Glomerular endothelial cell (primary cell): ENCODE data around the gene IL1RL2. TPM values are rescaled to one million over a fixed set of nuclear protein-coding genes. Genes with fewer than 3 reads are reported as not detected.

Experiments used
- DNase-seq: peaks from one replicate; pipeline ENCODE4 v3.0.0-alpha.2; 2011; ENCODE audit warnings: low read depth, low spot score; ENCODE audit errors: extremely low read depth
- total RNA-seq: library from RNA; depleted of rRNA; stranded (reverse); fragments of >200 nt; gene quantifications from 2 replicates; pipeline ENCODE4 v1.2.3, GENCODE V29; 2015

The IL1RL2 gene
- total RNA-seq, 1 donor from 2014 or later = 0.47 TPM

DNA sequence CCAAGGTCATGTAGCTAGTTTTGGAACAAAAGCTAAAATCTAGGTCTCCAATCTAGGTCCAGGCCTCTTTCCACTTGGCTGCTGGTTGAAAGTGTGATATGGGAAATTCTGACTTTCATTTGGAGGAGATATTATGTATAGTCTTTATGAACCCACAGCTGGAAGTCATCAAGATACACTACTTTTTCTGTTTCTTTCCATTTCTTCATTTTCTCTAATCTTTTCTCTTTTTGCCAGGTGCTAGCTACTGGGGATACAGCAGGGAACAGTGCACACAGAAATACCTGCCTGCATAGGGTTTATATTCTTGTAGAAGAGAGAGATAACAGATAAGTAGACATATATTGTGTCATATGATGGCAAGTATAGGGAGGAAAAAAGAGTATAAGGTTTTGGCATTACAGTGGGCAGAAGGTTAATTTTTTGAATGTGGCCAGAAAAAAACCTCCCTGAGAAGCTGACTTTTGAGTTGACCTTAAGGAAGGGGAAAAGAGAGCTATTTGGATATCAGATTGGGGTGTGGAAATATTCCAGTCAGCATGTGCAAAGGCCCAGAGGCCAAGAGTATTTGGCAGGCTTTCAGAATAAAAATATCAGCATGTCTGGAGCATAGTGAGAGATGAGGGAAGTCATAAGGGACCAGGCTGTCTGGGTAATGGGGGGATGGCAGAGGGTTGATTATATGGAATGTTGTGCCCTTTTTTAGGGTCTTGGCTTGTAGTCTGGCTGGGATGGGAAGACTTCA, 28.6 kb upstream of the IL1RL2 start:
- no peak for DNase-seq

DNA sequence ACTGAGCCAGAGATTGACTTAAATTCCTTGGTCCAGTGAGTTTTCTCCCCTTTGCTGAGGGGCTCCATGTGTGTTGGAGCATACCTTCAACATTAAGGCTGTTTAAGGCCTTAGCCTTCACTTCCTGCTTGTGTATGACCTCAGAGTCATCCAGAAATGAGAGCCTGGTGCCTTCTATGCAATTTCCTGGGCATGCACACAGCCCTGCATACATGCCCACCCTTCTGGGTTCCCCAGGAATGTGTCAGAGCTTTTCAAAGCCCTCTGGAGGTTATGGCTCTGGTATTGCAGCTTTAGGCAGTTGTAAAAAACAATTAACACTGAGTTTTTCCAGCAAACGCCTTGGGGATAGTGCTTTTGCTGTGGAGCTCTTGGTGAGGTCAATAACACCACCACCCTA, 27.5 kb upstream of the IL1RL2 start:
- DNase-seq = no peak

DNA sequence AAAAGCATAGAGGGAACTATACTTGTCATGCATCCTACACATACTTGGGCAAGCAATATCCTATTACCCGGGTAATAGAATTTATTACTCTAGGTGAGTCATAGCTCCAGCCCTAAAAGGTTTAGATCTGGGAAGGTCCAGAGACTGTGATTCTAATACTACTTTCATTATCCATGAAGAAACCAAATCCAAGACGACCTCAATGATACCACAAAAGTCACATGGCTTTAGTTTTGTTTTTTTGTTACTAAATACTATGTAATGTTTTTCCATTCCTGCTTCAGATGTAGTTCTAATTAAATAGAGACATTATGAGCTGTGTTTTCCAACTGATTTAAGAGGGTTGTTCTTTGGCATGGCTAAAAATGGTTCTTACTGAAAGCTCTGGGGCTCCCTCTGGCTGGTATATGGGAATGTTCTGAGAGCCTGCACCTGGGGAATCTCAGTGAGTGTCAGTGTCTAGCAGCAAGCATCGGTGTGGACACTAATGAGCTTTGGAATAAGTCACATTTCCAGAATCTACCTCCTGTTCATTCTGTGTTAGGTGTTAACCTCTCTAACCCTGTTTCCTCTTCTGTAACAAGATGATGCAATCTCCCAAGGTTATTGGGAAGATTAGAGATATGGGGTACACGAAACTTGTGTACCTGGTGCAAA, 20.5 kb upstream of the IL1RL2 start:
- DNase-seq = no peak

DNA sequence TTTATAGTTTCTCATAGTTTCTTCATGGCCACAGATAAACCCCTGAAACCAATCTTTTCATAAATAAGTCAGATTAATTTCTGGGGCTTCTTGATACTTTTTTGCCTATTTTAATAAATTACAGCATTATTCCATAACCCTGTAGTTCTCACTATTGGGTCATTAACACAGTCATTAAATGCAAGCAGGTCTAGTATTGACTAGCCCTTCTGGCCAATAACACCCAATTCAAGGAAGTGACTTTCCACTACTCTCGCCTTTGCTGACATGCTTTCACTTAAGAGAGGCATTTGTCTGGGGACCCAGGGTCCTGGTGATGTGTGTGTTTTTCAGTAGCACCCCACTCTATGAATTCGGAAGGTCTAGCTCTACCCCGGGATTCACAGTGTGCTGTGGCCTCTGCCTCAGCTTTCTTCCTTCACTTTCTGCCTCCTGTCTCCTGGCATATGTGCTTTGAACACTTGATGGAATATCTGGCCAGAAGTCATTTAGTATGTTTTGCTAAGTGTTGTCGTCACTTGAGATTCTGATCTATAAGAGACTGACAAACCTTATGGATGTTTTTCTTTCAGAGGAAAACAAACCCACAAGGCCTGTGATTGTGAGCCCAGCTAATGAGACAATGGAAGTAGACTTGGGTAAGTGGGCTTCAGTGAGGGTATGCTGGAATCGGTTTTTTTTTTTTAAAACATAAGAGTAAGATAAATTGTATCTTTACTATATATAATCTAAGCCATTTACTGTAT, 18.6 kb upstream of the IL1RL2 start:
- DNase-seq = no peak

DNA sequence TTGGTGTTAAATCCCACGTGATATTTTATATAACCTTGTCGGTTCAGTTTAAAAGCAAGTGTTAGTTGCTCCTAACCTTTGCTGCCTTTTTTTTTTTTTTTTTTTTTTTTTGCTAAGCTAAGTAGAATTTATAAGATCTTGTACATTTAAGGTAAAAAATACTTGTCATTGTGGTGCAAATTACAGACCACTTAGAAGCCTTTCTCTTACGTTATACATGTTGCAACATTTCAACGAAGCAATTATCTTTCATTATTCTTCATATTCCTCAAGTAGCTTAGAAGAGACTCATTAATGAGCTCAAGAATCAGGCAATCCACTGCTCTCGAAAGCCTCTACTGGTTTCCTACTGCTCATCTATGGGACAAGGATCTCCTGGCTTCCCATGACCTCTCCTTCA, 14.9 kb upstream of the IL1RL2 start:
- DNase-seq = no peak

DNA sequence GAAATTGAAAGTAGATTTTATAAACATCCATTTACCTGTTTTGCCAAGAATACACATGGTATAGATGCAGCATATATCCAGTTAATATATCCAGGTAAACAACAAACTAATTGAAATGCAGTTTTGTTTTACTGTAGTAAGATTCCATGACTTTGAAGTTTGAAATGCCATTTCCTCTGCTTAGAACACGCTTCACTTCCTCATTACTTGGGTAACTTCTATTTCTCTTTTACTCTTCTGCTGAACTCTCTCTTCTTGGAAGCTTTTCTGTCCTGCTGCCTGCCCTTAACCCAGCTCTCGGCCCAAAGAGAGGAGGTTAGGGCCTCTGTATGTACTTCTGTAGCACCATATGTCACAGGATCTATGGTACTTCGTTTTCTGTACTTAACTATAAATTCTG, 14.1 kb upstream of the IL1RL2 start:
- no peak for DNase-seq

DNA sequence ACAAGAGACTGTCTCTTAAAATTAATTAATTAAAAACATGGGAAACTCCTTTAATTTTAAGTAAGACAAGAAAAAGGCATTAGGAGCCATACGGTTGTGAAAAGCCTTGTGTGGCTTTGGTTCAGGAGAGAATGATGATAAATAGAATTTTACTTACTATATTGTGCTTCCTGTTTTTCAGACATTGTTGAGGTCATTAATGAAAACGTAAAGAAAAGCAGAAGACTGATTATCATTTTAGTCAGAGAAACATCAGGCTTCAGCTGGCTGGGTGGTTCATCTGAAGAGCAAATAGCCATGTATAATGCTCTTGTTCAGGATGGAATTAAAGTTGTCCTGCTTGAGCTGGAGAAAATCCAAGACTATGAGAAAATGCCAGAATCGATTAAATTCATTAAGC, 10.7 kb upstream of the IL1RL2 start:
- no peak for DNase-seq

DNA sequence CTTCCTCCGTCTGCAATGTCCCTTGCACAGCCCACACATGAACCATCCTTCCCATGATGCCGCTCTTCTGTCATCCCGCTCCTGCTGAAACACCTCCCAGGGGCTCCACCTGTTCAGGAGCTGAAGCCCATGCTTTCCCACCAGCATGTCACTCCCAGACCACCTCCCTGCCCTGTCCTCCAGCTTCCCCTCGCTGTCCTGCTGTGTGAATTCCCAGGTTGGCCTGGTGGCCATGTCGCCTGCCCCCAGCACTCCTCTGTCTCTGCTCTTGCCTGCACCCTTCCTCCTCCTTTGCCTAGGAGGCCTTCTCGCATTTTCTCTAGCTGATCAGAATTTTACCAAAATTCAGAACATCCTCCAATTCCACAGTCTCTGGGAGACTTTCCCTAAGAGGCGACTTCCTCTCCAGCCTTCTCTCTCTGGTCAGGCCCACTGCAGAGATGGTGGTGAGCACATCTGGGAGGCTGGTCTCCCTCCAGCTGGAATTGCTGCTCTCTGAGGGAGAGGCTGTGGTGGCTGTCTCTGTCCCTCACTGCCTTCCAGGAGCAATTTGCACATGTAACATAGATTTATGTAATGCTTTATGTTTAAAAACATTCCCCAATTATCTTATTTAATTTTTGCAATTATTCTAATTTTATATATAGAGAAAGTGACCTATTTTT, 8.9 kb upstream of the IL1RL2 start:
- no peak for DNase-seq

DNA sequence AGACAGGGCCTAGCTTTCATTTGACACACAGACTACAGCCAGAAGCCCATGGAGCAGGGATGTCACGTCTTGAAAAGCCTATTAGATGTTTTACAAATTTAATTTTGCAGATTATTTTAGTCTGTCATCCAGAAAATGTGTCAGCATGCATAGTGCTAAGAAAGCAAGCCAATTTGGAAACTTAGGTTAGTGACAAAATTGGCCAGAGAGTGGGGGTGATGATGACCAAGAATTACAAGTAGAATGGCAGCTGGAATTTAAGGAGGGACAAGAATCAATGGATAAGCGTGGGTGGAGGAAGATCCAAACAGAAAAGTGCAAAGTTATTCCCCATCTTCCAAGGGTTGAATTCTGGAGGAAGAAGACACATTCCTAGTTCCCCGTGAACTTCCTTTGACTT, 7.8 kb upstream of the IL1RL2 start:
- no peak for DNase-seq

DNA sequence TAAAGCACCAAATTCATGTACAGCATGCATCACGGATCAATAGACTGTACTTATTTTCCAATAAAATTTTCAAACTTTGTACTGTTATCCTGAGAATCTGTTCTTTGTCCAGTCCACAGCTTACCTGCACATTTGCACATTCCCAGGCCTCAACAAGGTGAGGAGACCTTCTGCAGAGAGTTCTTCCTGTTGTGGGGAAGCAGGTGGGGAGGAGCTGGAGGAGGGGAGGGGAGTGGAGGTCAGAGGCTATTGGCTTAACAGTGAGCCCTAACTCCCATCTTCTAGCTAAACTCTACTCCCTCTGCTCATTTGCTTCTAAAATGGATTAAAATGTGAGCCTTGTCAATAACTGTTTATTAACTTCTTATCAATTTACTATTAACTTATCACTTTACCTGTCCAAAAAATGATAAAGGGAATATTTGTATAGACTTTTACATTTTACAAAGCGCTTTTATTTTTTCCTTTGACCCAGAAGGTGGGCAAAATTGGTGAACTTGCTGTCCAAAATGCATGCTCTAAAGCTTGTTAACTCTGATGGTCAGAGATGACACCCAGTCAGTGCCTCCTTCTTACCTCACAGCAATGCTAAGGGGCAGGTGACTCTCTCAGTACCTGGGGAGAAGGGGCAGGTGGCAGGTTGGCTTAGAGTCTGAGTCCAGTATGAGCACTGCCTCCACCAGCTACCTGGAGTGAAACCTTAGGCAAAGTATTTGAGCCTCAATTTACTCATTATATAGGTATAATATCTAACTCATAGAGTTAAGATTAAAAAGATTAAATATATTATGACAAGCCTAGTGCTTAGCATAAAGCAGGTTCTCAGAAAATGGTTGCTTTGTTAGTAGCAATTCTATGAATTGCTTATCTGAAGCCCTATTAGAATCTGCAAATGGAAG, 6.8 kb upstream of the IL1RL2 start:
- no peak for DNase-seq

DNA sequence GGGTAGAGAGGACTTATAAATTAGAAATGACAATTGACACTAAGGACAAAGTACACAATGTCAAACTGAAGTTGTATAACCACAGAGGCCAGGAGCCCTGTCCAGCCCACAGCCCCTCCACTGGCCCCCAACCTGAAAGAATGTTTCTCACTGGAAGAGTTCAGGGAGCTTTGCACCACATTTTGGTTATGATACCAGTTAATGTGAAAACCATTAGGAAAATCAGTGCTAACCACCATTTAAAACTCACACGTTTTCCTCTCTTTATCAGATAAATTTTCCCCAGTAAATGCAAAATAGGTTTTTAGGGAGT, 6.2 kb upstream of the IL1RL2 start:
- no peak for DNase-seq

DNA sequence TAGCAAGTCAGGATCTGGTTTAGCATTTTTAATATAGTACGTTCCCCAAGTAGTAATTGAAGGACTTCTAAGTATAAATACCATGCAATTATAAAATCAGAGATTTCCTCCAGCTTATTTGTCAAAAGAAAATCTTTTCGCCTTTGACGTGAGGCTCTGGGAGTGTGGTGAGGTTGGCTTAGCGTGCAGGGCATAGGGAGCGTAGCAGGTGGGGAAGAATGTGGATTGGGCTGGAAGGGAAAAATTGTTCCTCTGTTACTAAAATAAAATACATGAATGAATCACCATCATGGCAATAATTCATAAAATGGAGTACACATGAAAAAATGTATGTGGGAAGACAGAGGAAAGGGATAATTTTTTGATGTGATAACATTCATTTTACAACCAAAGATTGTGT, 5.4 kb upstream of the IL1RL2 start:
- DNase-seq = no peak

DNA sequence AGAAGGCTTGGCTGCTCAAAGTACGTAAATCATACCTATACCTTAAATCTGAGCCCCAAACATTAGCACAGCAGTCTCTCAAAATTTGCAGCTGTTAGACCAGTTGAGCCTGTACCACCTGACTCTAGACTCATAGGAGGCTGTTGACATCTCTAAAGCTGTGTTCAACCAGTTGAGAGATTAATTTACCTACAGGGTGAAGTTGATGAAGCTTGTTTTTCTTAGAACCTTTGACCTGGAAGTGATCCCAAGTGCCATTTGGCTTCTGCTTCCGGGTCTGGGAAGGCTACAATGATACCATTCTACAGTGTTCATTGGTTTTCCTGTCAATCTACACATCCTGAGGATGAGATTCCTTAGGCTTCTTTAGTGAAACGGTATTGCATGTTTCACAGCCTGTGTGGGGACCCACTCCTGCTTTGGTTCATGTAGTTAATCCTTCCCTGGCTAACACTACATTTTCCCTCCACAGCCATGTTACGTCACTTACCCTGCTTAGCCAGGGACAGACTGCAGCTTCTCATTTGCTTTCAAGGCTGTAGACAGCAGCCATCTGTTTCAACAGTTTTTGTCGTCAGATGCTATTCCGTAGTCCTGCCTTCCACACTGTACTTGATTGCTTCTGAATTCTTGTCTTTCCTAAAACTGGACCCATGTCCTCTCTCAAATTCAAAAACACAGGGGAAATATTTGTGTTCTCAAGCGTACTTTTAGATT, 4.7 kb upstream of the IL1RL2 start:
- no peak for DNase-seq

DNA sequence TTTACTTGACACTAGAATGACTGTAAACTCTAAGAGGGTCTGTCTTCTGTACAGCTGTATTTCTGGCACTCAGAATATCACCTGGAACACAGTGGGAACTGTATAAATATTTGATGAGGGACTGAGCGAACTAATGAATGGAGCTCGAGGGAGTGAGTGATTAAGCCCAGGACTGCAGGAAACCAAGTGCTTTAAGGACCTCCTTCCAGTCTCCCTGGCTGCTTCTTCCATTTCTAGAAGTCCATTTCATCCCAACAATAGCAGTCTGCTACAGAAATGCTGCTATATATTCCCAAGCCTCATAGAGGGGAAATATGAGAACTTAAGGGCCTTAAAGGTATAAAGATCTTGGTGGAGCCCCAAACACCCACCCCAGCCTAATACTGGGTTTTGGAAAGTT, 2.8 kb upstream of the IL1RL2 start:
- no peak for DNase-seq

DNA sequence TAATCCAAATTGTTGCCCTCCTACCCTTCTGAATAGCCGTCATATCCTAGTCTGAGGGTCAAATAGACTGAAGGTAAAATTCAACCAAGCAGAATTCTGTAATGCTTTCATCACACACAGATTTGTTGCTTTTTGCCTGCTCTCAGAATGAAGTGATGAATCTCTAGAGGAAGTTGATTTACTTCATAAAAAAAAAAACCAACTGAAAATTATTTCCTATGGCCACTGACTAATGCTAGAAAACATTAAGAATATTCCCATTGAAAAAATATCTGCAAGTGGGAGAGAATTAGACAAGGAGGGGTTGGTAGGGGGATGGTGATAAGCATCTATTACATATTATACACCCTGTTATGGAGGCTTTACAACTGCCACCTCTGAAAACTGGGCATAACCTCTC, 2.3 kb upstream of the IL1RL2 start:
- DNase-seq = no peak

DNA sequence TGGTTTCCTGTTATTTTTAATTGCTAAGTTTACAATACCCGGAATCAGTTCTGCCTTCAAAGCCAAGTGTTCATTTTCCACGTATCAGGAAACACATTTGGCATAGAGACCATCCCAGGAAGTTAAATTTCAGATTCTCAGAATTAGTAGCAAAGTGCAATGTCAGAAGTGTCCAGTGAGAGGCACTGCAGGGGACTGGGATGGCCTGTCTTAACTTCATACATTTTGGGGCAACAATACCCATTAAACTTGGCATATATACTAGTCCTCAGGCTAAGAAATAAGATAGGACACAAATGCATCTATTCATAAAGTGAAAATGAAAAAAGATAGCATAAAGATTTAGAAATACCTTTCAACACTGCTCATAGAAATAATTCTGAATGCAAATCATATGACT, 1.5 kb upstream of the IL1RL2 start:
- peak; percentile 55 for DNase-seq

DNA sequence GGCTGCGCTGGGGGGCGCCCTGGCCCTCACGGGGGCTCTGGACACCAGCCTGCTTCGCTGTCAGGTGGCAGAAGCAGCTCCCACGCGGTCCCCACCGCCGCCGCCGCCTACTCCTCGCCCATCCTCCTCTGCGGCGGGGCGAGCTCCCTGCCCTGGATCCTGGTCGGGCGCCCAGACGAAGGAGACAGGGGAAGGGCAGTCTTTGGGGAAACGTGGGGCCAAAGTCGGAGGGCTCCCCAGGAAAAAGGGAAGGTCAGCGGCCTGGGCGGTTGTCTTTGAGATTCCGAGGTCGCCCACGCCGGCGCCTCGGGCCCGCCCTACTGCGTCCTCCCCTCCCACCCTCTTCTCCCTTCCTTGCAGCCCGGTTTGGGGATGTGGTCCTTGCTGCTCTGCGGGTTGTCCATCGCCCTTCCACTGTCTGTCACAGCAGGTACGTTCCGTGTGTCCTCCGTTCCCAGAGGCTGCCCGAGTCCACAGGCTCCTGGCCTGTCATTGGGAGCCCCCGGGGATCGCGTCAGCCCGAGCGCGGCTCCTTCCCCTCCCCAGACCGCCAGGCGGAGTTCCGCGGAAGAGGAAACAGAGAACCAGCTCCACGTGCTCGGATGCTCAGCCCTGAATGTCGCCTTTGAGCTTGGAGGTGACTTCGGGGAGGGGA, 800 bp downstream of the IL1RL2 start:
- no peak for DNase-seq

DNA sequence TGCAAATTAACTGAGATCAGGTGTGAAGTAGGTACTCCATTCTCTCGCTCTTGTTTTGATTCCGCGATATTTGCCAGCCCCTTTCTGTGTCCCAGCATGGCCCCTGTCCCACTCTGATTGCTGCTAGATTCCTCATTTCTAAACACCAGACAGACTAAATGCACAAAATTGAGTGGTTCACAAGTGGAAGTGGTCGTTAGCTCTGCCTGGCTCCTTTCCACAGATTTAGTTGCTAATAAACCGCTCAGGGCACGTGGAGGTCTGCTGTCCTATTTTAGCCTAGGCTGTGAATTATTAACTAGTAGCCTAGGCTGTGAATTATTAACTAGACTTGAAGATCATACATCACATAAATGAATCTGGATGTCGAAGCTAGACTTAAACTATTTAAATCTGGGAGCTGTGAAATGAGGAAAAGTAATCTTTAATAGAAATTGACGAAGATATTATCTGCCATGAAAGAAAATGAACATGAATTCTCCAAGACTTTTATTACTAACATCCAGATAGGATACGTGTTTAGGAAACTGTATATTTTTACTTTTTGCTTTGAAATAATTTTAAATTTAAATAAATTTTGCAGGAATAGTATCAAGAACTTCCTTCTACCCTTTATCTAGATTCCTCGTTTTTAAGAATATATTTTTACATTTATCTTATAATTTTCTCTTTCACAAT, 3.7 kb downstream of the IL1RL2 start:
- DNase-seq = no peak

DNA sequence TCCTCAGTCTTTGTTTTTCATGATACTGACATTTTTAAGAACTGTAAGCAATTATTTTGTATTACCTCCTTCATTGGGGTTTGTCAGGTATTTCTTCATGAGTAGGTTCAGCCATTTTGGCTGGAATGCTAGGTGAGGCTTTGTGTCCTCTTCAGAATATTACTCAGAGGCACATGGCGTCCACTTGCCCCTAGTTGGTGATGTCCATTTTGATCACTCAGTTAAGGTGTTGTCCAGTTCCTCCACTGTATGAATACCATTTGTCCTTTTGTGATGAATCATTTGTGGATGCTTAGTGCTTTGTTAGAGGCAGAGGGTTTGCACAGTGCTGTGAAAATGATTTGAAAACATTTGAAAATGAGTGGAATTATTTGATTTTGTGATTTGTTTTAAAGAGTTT, 4.7 kb downstream of the IL1RL2 start:
- no peak for DNase-seq
